ENCODE measurements around the gene KIR2DL4. TPM values are rescaled to one million over a fixed set of nuclear protein-coding genes. Genes with fewer than 3 reads are reported as not detected.
"Not testable (repeated sequence)": the region's sequence is repeated elsewhere in the genome, so short reads cannot be mapped to it uniquely, and the experiment has no call there.

KIR2DL4 gene
- total and polyA plus RNA-seq, 4 donors = 0.72 TPM; not detected in 3

- Histone ChIP-seq H3K27me3 (ENCODE audit: control insufficient read depth in 1 of 2, insufficient read depth in 2 of 2, low read length in 1 of 2) (no peaks in the 10 kb centered on the region), H3K36me3 (ENCODE audit: control insufficient read depth in 1 of 2, insufficient read depth in 2 of 2, low read length in 1 of 2) (no peaks in the 10 kb centered on the region), H3K4me1 (ENCODE audit: control insufficient read depth in 1 of 2, insufficient read depth in 2 of 2, low read length in 2 of 2) (no peaks in the 10 kb centered on the region), H3K4me3 (ENCODE audit: low read length in 2 of 2) (no peak overlapping the region), H3K9me3 (ENCODE audit: control insufficient read depth, low read length) (peaks cover 2% of the 10 kb centered on the region), H3K27ac (ENCODE audit: low read depth in 1 of 2, low read length in 2 of 2) (no peak overlapping the region)
- WGBS, 2 donors = 82 to 83% methylated on average over 15 of the region's 15 CpGs
- intact Hi-C loops (cut with DNase I) = no loop called here
- ATAC-seq (ENCODE audit: low FRiP score) (no peak), DNase-seq (no peak)
These were observed 14.5 kb downstream of the KIR2DL4 start for GRCh38 chr19:54817670-54818536.

- ATAC-seq (ENCODE audit: low FRiP score); H3K9me3 ChIP-seq (ENCODE audit: control insufficient read depth, low read length); intact Hi-C loops (cut with DNase I); H3K27ac ChIP-seq (ENCODE audit: low read depth in 1 of 2, low read length in 2 of 2); H3K36me3 ChIP-seq (ENCODE audit: control insufficient read depth in 1 of 2, insufficient read depth in 2 of 2, low read length in 1 of 2); H3K4me3 ChIP-seq (ENCODE audit: low read length in 2 of 2); H3K27me3 ChIP-seq (ENCODE audit: control insufficient read depth in 1 of 2, insufficient read depth in 2 of 2, low read length in 1 of 2); DNase-seq; H3K4me1 ChIP-seq (ENCODE audit: control insufficient read depth in 1 of 2, insufficient read depth in 2 of 2, low read length in 2 of 2): not testable (repeated sequence)
- WGBS, 2 donors = 54 to 87% methylated on average over 4 of the region's 4 CpGs
These were observed 21.0 kb downstream of the KIR2DL4 start for GRCh38 chr19:54824416-54824815.

DNA sequence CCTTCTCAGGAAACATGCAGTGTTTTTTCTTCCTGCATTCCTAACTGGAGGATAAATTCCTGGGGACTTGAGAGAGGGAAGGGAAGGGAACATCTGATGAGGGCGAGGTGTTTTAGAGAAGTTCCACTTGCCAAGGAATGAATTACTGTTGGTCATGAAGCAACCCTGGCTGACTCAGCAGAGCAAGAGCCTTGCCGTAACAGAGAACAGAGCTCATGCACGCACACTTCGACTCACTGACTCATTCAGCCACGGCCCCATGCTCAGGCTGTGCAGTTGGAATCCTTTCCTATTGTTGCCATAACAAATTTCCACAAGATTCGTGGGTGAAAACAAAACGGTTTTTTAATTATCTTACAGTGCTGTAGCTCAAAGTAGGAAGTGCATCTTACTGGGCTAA, 21.9 kb downstream of the KIR2DL4 start:
- 65 to 68% methylated on average over 7 of the region's 7 CpGs for WGBS, 2 donors
- H3K27me3 ChIP-seq (ENCODE audit: control insufficient read depth in 1 of 2, insufficient read depth in 2 of 2, low read length in 1 of 2); H3K27ac ChIP-seq (ENCODE audit: low read depth in 1 of 2, low read length in 2 of 2); H3K4me1 ChIP-seq (ENCODE audit: control insufficient read depth in 1 of 2, insufficient read depth in 2 of 2, low read length in 2 of 2); H3K4me3 ChIP-seq (ENCODE audit: low read length in 2 of 2); DNase-seq; H3K9me3 ChIP-seq (ENCODE audit: control insufficient read depth, low read length); intact Hi-C loops (cut with DNase I); ATAC-seq (ENCODE audit: low FRiP score); H3K36me3 ChIP-seq (ENCODE audit: control insufficient read depth in 1 of 2, insufficient read depth in 2 of 2, low read length in 1 of 2): not testable (repeated sequence)

GRCh38 chr19:54828064-54828463, 24.7 kb downstream of the KIR2DL4 start:
- H3K27me3 ChIP-seq (ENCODE audit: control insufficient read depth in 1 of 2, insufficient read depth in 2 of 2, low read length in 1 of 2); H3K27ac ChIP-seq (ENCODE audit: low read depth in 1 of 2, low read length in 2 of 2); H3K4me3 ChIP-seq (ENCODE audit: low read length in 2 of 2); intact Hi-C loops (cut with DNase I); H3K4me1 ChIP-seq (ENCODE audit: control insufficient read depth in 1 of 2, insufficient read depth in 2 of 2, low read length in 2 of 2); ATAC-seq (ENCODE audit: low FRiP score); DNase-seq; H3K9me3 ChIP-seq (ENCODE audit: control insufficient read depth, low read length); H3K36me3 ChIP-seq (ENCODE audit: control insufficient read depth in 1 of 2, insufficient read depth in 2 of 2, low read length in 1 of 2): not testable (repeated sequence)
- WGBS, 2 donors = 74% methylated on average over 6 to 8 of the region's 8 CpGs

GRCh38 chr19:54832496-54832895, 29.1 kb downstream of the KIR2DL4 start, which contains the start of gene KIR2DS4:
Gene KIR2DS4, plus strand, starts transcription at chr19:54832676.
- 81 to 90% methylated on average over 14 of the region's 14 CpGs for WGBS, 2 donors
- H3K4me1 ChIP-seq (ENCODE audit: control insufficient read depth in 1 of 2, insufficient read depth in 2 of 2, low read length in 2 of 2); H3K36me3 ChIP-seq (ENCODE audit: control insufficient read depth in 1 of 2, insufficient read depth in 2 of 2, low read length in 1 of 2); DNase-seq; ATAC-seq (ENCODE audit: low FRiP score); intact Hi-C loops (cut with DNase I); H3K27ac ChIP-seq (ENCODE audit: low read depth in 1 of 2, low read length in 2 of 2); H3K4me3 ChIP-seq (ENCODE audit: low read length in 2 of 2); H3K9me3 ChIP-seq (ENCODE audit: control insufficient read depth, low read length); H3K27me3 ChIP-seq (ENCODE audit: control insufficient read depth in 1 of 2, insufficient read depth in 2 of 2, low read length in 1 of 2): not testable (repeated sequence)

DNA sequence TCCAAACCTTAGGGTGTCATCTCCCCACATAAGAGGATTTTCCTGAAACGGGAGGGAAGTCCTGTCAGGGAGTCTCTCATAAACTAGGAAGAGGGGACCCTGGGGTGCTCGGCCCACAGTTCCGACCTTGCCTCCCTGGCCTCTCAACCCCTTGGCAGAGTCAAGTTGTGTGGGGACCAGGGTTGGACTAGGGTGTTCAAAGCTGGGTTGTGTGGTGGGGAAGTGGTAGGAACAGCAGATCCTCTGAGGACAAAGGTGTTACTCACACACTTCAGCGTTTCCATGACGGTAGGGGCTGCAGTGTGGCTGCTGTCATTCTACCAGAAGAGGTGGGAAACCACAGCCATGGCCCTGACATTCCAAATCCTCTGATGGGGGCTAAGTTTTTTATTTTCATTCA, 31.7 kb downstream of the KIR2DL4 start:
- 71 to 80% methylated on average over 5 of the region's 5 CpGs for WGBS, 2 donors
- H3K36me3 ChIP-seq (ENCODE audit: control insufficient read depth in 1 of 2, insufficient read depth in 2 of 2, low read length in 1 of 2); DNase-seq; H3K4me1 ChIP-seq (ENCODE audit: control insufficient read depth in 1 of 2, insufficient read depth in 2 of 2, low read length in 2 of 2); ATAC-seq (ENCODE audit: low FRiP score); intact Hi-C loops (cut with DNase I); H3K27me3 ChIP-seq (ENCODE audit: control insufficient read depth in 1 of 2, insufficient read depth in 2 of 2, low read length in 1 of 2); H3K4me3 ChIP-seq (ENCODE audit: low read length in 2 of 2); H3K9me3 ChIP-seq (ENCODE audit: control insufficient read depth, low read length); H3K27ac ChIP-seq (ENCODE audit: low read depth in 1 of 2, low read length in 2 of 2): not testable (repeated sequence)

- DNase-seq; intact Hi-C loops (cut with DNase I); H3K36me3 ChIP-seq (ENCODE audit: control insufficient read depth in 1 of 2, insufficient read depth in 2 of 2, low read length in 1 of 2): not testable (repeated sequence)
These were observed 34.1 kb downstream of the KIR2DL4 start for GRCh38 chr19:54837522-54837921.

DNA sequence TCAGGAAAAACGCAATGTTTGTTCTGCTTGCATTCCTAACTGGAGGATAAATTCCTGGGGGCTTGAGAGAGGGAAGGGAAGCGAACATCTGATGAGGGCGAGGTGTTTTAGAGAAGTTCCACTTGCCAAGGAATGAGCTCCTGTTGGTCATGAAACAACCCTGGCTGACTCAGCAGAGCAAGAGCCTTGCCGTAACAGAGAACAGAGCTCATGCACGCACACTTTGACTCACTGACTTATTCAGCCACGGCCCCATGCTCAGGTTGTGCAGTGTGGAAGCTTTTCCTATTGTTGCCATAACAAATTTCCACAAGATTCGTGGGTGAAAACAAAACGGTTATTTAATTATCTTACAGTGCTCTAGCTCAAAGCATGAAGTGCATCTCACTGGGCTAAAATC, 39.8 kb downstream of the KIR2DL4 start:
- H3K4me3 ChIP-seq (ENCODE audit: low read length in 2 of 2); H3K4me1 ChIP-seq (ENCODE audit: control insufficient read depth in 1 of 2, insufficient read depth in 2 of 2, low read length in 2 of 2); H3K9me3 ChIP-seq (ENCODE audit: control insufficient read depth, low read length); H3K27me3 ChIP-seq (ENCODE audit: control insufficient read depth in 1 of 2, insufficient read depth in 2 of 2, low read length in 1 of 2); H3K36me3 ChIP-seq (ENCODE audit: control insufficient read depth in 1 of 2, insufficient read depth in 2 of 2, low read length in 1 of 2); ATAC-seq (ENCODE audit: low FRiP score); intact Hi-C loops (cut with DNase I); DNase-seq; H3K27ac ChIP-seq (ENCODE audit: low read depth in 1 of 2, low read length in 2 of 2): not testable (repeated sequence)
- WGBS, 2 donors = 67 to 69% methylated on average over 8 of the region's 8 CpGs

More at GRCh38 chr19:54837522-54837921, 34.1 kb downstream of the KIR2DL4 start:
- H3K27ac ChIP-seq (ENCODE audit: low read depth in 1 of 2, low read length in 2 of 2); H3K27me3 ChIP-seq (ENCODE audit: control insufficient read depth in 1 of 2, insufficient read depth in 2 of 2, low read length in 1 of 2); H3K9me3 ChIP-seq (ENCODE audit: control insufficient read depth, low read length); H3K4me1 ChIP-seq (ENCODE audit: control insufficient read depth in 1 of 2, insufficient read depth in 2 of 2, low read length in 2 of 2); H3K4me3 ChIP-seq (ENCODE audit: low read length in 2 of 2); ATAC-seq (ENCODE audit: low FRiP score): not testable (repeated sequence)
- 40 to 61% methylated on average over 2 of the region's 2 CpGs for WGBS, 2 donors

GRCh38 chr19:54850061-54850640, 46.7 kb downstream of the KIR2DL4 start, which contains the start of gene KIR3DL2:
Gene KIR3DL2, plus strand, starts transcription at chr19:54850443. Its CDS starts 33 bp downstream, at chr19:54850476.
- H3K9me3 ChIP-seq (ENCODE audit: control insufficient read depth, low read length); H3K27me3 ChIP-seq (ENCODE audit: control insufficient read depth in 1 of 2, insufficient read depth in 2 of 2, low read length in 1 of 2); H3K4me3 ChIP-seq (ENCODE audit: low read length in 2 of 2); intact Hi-C loops (cut with DNase I); H3K36me3 ChIP-seq (ENCODE audit: control insufficient read depth in 1 of 2, insufficient read depth in 2 of 2, low read length in 1 of 2); H3K27ac ChIP-seq (ENCODE audit: low read depth in 1 of 2, low read length in 2 of 2); ATAC-seq (ENCODE audit: low FRiP score); H3K4me1 ChIP-seq (ENCODE audit: control insufficient read depth in 1 of 2, insufficient read depth in 2 of 2, low read length in 2 of 2); DNase-seq: not testable (repeated sequence)
- WGBS, 2 donors = 83 to 89% methylated on average over 16 of the region's 16 CpGs
